ENCODE measurements around the gene TNFRSF4.

DNA sequence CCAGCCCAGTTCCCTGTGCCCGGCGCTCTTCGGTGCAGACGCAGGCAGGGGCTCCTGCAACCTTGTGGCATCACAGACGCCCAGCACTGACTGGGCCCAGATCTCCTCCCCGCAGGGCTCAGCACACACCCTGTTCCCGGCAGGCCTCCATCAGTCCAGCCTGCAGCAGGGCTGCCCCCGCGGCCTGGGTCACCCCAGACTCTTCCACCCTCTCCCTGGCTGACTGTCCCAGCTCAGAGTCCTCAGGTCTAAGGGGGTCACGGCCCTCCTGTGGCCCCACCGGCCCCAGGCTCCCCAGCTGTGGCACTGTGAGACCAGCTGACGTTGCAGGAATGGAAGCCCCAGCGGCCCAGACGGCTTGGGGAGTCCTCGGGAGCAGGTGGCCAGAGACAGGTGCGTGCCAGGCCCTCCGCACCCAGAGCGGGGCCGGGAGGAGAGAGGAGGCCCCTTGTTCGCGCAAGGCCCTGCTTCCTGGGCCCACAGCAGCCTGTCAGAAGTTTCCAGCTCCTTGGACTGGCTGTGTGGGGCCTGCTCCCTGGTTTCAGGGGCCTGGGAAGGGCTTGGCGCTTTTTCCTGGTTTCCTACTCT lies 22.3 kb upstream of the TNFRSF4 start:
- TF ChIP-seq, protein P1, sequence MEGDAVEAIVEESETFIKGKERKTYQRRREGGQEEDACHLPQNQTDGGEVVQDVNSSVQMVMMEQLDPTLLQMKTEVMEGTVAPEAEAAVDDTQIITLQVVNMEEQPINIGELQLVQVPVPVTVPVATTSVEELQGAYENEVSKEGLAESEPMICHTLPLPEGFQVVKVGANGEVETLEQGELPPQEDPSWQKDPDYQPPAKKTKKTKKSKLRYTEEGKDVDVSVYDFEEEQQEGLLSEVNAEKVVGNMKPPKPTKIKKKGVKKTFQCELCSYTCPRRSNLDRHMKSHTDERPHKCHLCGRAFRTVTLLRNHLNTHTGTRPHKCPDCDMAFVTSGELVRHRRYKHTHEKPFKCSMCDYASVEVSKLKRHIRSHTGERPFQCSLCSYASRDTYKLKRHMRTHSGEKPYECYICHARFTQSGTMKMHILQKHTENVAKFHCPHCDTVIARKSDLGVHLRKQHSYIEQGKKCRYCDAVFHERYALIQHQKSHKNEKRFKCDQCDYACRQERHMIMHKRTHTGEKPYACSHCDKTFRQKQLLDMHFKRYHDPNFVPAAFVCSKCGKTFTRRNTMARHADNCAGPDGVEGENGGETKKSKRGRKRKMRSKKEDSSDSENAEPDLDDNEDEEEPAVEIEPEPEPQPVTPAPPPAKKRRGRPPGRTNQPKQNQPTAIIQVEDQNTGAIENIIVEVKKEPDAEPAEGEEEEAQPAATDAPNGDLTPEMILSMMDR (IDR thresholded peaks at IDR 0.05 in 8 of 11, conservative IDR thresholded peaks at IDR 0.05 in 3 of 11) = no peak
- TF ChIP-seq POLR2AphosphoS5 (IDR thresholded peaks at IDR 0.05) = peak in 2 of 3 donors; percentile 15 to 25

All from spleen (tissue), 7 donors.